GM12878 (cell line): ENCODE measurements around the gene CCDC117. TPM values are rescaled to one million over a fixed set of nuclear protein-coding genes. Genes with fewer than 3 reads are reported as not detected.

ENCODE experiments used
- ATAC-seq: fragments of 200-7000 bp; cut with Tn5 transposase; 3 replicates; pipeline ENCODE4 v1.9.1; 2020; ENCODE audit warnings: mild to moderate bottlenecking, moderate library complexity
- BruUV-seq: library from RNA; stranded (reverse); fragments of 400-500 nt; replicated peaks from 2 replicates; lab custom pipeline; 2021; lab: Mats Ljungman, UMichigan
- CTCF ChIA-PET: fragments of 300-600 bp; sonication (Branson Sonifier 250); formaldehyde crosslinking; extraction: SDS; loops from one replicate; lab custom pipeline; 2021; ENCODE audit warnings: inconsistent platforms; lab: Yijun Ruan, JAX
- POLR2A ChIA-PET: fragments of 350-600 bp; formaldehyde crosslinking; extraction: SDS; loops from one replicate; lab custom pipeline; 2021; ENCODE audit warnings: inconsistent platforms; lab: Charles Lee
- RAD21 ChIA-PET: fragments of 300-600 bp; sonication (Branson Sonifier 250); formaldehyde crosslinking; loops from one replicate; lab custom pipeline; 2023; ENCODE audit warnings: antibody characterized with exemption; ENCODE audit not compliant: unreplicated experiment; lab: Charles Lee
- SMC1A ChIA-PET: fragments of 300-600 bp; sonication (Branson Sonifier 250); formaldehyde crosslinking; loops from one replicate; lab custom pipeline; 2023; ENCODE audit not compliant: unreplicated experiment, uncharacterized antibody; lab: Charles Lee
- DNase-seq: peaks from one replicate; pipeline ENCODE4 v3.0.0-alpha.2; 2011; ENCODE audit warnings: low read depth, low spot score
- FAIRE-seq: peaks from 3 replicates; lab custom pipeline; 2011; peaks lifted over from hg19 to GRCh38; lab: Jason Lieb, UNC
- H2AFZ ChIP-seq: 2 replicates; pipeline ENCODE4 v1.6.0; 2011; ENCODE audit warnings: low read depth, low read length, control low read depth; ENCODE audit not compliant: control insufficient read depth
- H3K27ac ChIP-seq: 2 replicates; pipeline ENCODE4 v1.5.1; 2011; ENCODE audit warnings: control low read depth; ENCODE audit not compliant: control insufficient read depth, insufficient read depth
- H3K27me3 ChIP-seq, 2 experiments: replicated peaks in 1 of 2; 2 replicates each; pipeline versions ENCODE4 v1.6.0 to v1.6.1; 2011; ENCODE audit warnings: low read length in 1 of 2; ENCODE audit not compliant: control insufficient read depth in 2 of 2, insufficient read depth in 2 of 2
- H3K36me3 ChIP-seq, 2 experiments: 2 replicates each; pipeline ENCODE4 v1.5.1; 2011; ENCODE audit warnings: low read length in 1 of 2; ENCODE audit not compliant: control insufficient read depth in 2 of 2, insufficient read depth in 2 of 2
- H3K4me1 ChIP-seq: 2 replicates; pipeline ENCODE4 v1.6.1; 2011; ENCODE audit warnings: mild to moderate bottlenecking, low read length, moderate library complexity, mixed read lengths; ENCODE audit not compliant: control insufficient read depth, insufficient read depth
- H3K4me2 ChIP-seq: 2 replicates; pipeline ENCODE4 v1.6.0; 2011; ENCODE audit warnings: control low read depth; ENCODE audit not compliant: control insufficient read depth, insufficient read depth
- H3K4me3 ChIP-seq: fragments of 200-600 bp; sonication (generic); 2 replicates; pipeline ENCODE4 v1.5.1; 2016
- H3K79me2 ChIP-seq: 2 replicates; pipeline ENCODE4 v1.6.0; 2011; ENCODE audit warnings: low read length; ENCODE audit not compliant: control insufficient read depth, insufficient read depth
- H3K9ac ChIP-seq: 2 replicates; pipeline ENCODE4 v1.8.0; 2011; ENCODE audit warnings: low read length, control low read depth, mixed read lengths; ENCODE audit not compliant: control insufficient read depth, insufficient read depth
- H3K9me3 ChIP-seq: replicated peaks from 3 replicates; pipeline ENCODE4 v1.5.1; 2011; ENCODE audit warnings: mild to moderate bottlenecking, low read length; ENCODE audit not compliant: control insufficient read depth, insufficient read depth
- H4K20me1 ChIP-seq: 2 replicates; pipeline ENCODE4 v1.6.0; 2011; ENCODE audit not compliant: control insufficient read depth, insufficient read depth
- KLF5 ChIP-seq: fragments of 450-650 bp; IDR thresholded peaks from 2 replicates; pipeline ENCODE4 v1.6.1; 2014; ENCODE audit warnings: mild to moderate bottlenecking; ENCODE audit not compliant: partially characterized antibody
- MEF2A ChIP-seq: IDR thresholded peaks from 2 replicates; pipeline ENCODE4 v1.6.1; 2011; ENCODE audit warnings: low read depth, mild to moderate bottlenecking, low read length, moderate library complexity; ENCODE audit not compliant: insufficient read depth
- SMAD5 ChIP-seq: IDR thresholded peaks from 2 replicates; pipeline ENCODE4 v1.6.1; 2016; ENCODE audit warnings: antibody characterized with exemption, low read depth
- YBX1 ChIP-seq: fragments of 450-650 bp; IDR thresholded peaks from 2 replicates; pipeline ENCODE4 v1.6.1; 2016; ENCODE audit warnings: antibody characterized with exemption
- ZBED1 ChIP-seq: IDR thresholded peaks from 2 replicates; pipeline ENCODE4 v1.6.1; 2016; ENCODE audit warnings: borderline replicate concordance
- ZSCAN29 ChIP-seq: fragments of 450-650 bp; IDR thresholded peaks from 2 replicates; pipeline ENCODE4 v1.6.1; 2017; ENCODE audit warnings: mild to moderate bottlenecking, moderate library complexity
- WGBS: methylation state at CpG from one replicate; pipeline ENCODE4 v1.1.6; 2016; ENCODE audit warnings: low lambda C conversion rate; ENCODE audit not compliant: insufficient replicate concordance, insufficient coverage; ENCODE audit errors: missing lambda C conversion rate; 5-methylcytosine and 5-hydroxymethylcytosine counted together
- in situ Hi-C: fragments of 300-500 bp; cut with MboI; formaldehyde crosslinking; loops from 9 replicates; pipeline ENCODE4 v1.14.3; 2018; ENCODE audit warnings: mixed read lengths
- intact Hi-C: fragments of 100-400 bp; cut with micrococcal nuclease; formaldehyde crosslinking; loops from one replicate; pipeline ENCODE4 v1.14.2; 2022; ENCODE audit not compliant: unreplicated experiment
- polyA plus RNA-seq, 11 experiments: library from polyadenylated mRNA; depleted of rRNA in 4 of 11; unstranded in 6 of 11; stranded (reverse) in 5 of 11; fragments of >200 nt; fragmentation: Nextera tagmentation in 4 of 11; fragmentation: Illumina TruSeq in 1 of 11; extraction: Ambion mirVana in 4 of 11; extraction: Trizol in 1 of 11; gene quantifications; 1 replicate in 1 of 11; 2 replicates in 10 of 11; pipeline versions ENCODE4 v1.2.1 to v1.2.3, GENCODE V29; 2011 to 2016; ENCODE audit warnings: inconsistent platforms in 2 of 11, missing spikeins in 2 of 11, low read depth in 1 of 11
- total RNA-seq, 4 experiments: library from RNA; depleted of rRNA in 3 of 4; stranded (reverse); fragments of >200 nt in 3 of 4; fragmentation: Illumina TruSeq in 1 of 4; extraction: Trizol in 1 of 4; gene quantifications; 2 replicates each; pipeline versions ENCODE4 v1.2.1 to v1.2.3, GENCODE V29; 2013 to 2021
- TF ChIP-seq, protein P1 (sequence below): IDR thresholded peaks from 2 replicates; pipeline ENCODE4 v1.6.1; 2011; ENCODE audit warnings: borderline replicate concordance, low read depth, mild to moderate bottlenecking, moderate library complexity, mixed read lengths, low read length; ENCODE audit not compliant: insufficient read depth; ENCODE audit errors: extremely low read length

Gene CCDC117
- total and polyA plus RNA-seq, 10 of the 15 experiments (the other 5 are each of a cell fraction or from before 2014, with no cell fraction given) = 6.3 to 32.2 (median 20.6) TPM

DNA sequence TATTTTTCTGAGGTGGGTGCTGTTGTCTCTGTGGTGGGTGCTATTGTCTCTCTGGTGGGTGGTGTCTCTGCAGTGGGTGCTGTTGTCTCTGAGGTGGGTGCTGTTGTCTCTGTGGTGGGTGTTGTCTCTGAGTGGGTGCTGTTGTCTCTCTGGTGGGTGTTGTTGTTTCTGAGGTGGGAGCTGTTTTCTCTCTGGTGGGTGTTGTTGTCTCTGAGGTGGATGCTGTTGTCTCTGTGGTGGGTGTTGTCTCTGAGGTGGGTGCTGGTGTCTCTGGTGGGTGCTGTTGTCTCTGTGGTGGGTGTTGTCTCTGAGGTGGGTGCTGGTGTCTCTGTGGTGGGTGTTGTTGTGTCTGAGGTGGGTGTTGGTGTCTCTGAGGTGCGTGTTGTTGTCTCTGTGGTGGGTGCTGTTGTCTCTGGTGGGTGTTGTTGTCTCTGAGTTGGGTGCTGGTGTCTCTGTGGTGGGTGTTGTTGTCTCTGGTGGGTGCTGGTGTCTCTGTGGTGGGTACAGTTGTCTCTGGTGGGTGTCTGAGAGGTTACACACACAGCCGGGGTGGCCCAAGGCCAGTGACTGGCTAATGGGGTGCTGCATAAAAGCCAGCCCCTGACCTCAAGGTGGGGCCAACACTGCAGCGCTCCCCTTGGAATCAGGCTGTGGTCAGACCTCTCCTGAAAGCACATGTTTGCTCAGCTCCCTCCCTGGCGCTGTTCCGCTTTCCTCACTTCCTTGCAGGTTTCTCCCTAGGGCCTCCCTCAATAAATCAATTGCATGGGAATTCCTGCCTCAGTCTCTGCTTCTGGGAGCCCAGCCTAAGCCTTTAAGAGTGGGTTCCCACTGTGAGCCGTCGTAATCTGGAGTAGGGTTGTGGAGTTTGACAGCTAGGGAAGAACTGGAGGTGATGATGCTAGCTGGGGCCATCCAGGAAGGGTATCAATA, 58.9 kb downstream of the CCDC117 start (continued):
- TF ChIP-seq SMAD5 = no peak
- TF ChIP-seq ZBED1 = no peak
- TF ChIP-seq YBX1 = no peak
- TF ChIP-seq MEF2A = no peak

DNA sequence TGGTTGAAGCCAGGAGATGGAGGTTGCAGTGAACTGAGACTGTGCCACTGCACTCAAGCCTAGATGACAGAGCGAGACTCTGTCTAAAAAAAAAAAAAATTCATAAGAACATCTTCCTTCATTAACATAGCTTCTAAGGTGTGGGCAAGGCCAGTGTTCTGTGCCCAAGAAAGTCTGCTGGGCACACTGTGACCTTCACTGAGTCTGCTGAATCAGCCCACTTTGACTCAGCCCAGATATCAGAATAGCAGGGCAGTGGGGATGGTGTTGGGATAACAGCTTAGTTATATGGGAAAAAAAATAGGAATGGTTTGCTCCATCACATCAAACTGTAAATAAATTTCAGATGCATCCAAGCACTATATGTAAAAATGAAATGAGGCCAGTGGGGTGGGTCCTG, 60.2 kb downstream of the CCDC117 start:
- RAD21 ChIA-PET = interaction anchor here (1.6 to 1.8 kb wide), 2 partner anchors 208 to 232 kb away, joined by 5 to 6 read pairs; no protein-coding TSS in a partner anchor
- DNase-seq = no peak
- H3K4me3 ChIP-seq = no peak overlapping the region
- H3K27ac ChIP-seq = no peak overlapping the region
- H2AFZ ChIP-seq = no peak overlapping the region
- no peaks in the 10 kb centered on the region for H3K9me3 ChIP-seq
- in situ Hi-C loops (loop anchor here (10.0 kb wide), 1 partner anchor 788 kb away; no protein-coding TSS in a partner anchor), intact Hi-C loops (no loop called here)
- H3K36me3 ChIP-seq = no peaks in the 10 kb centered on the region
- H3K4me2 ChIP-seq = no peak overlapping the region
- FAIRE-seq = no peak
- no TSS peak for BruUV-seq
- H3K79me2 ChIP-seq = no peaks in the 10 kb centered on the region
- H4K20me1 ChIP-seq = no peaks in the 10 kb centered on the region
- SMC1A ChIA-PET = interaction anchor here (1.2 to 8.5 kb wide), 6 partner anchors 14 to 232 kb away, joined by 3 to 137 read pairs (median 4); no protein-coding TSS in a partner anchor
- H3K9ac ChIP-seq = no peak overlapping the region
- peaks cover 4% of the 10 kb centered on the region for H3K4me1 ChIP-seq
- H3K27me3 ChIP-seq = no peaks in the 10 kb centered on the region
- TF ChIP-seq, protein P1, sequence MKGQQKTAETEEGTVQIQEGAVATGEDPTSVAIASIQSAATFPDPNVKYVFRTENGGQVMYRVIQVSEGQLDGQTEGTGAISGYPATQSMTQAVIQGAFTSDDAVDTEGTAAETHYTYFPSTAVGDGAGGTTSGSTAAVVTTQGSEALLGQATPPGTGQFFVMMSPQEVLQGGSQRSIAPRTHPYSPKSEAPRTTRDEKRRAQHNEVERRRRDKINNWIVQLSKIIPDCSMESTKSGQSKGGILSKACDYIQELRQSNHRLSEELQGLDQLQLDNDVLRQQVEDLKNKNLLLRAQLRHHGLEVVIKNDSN = no peak
- no peak for TF ChIP-seq ZSCAN29
- no peak for TF ChIP-seq KLF5
- ATAC-seq = no peak
- POLR2A ChIA-PET = interaction anchor here (0.6 kb wide), 1 partner anchor 15 kb away, joined by 3 read pairs; no protein-coding TSS in a partner anchor
- WGBS = 90% methylated on average over 1 of the region's 1 CpG
- CTCF ChIA-PET = interaction anchor here (0.6 to 7.5 kb wide), 4 partner anchors 34 to 232 kb away, joined by 4 to 152 read pairs (median 65); no protein-coding TSS in a partner anchor
